Measurements from ENCODE around the gene ZNF407. TPM values are rescaled to one million over a fixed set of nuclear protein-coding genes. Genes with fewer than 3 reads are reported as not detected.

Gene ZNF407
- total RNA-seq, 1 donor from 2014 or later: 15.1 TPM

DNA sequence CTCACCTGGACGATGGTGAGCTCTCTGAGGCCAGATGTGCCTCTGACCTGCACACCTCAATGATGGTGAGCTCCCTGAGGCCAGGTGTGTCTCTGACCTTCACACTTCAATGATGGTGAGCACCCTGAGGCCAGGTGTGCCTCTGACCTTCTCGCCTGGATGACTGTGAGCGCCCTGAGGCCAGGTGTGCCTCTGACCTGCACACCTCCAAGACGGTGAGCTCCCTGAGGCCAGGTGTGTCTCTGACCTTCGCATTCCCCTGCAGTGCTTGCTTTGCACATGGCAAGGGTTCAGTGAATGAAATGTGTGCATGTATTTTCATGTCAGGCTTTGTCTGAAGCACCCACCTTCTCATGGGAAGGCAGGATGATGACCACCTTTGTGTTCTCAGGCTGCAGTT, 515.8 kb downstream of the ZNF407 start:
- no peak overlapping the region for H3K9ac ChIP-seq (ENCODE audit: low read depth in 1 of 3, low read length in 3 of 3)
- H3K27ac ChIP-seq (ENCODE audit: low read depth, low read length): no peak overlapping the region
- H3K9me3 ChIP-seq (ENCODE audit: control insufficient read depth in 3 of 3, low read length in 3 of 3): no peaks in the 10 kb centered on the region
- no peaks in the 10 kb centered on the region for H3K4me1 ChIP-seq (ENCODE audit: control insufficient read depth in 3 of 3, insufficient read depth in 3 of 3, low read length in 3 of 3)
- H3K27me3 ChIP-seq (ENCODE audit: control insufficient read depth in 3 of 3, insufficient read depth in 3 of 3, low read length in 3 of 3): peaks cover 6 to 17% (median 10%) of the 10 kb centered on the region in 3 donors
- no peaks in the 10 kb centered on the region for H3K36me3 ChIP-seq (ENCODE audit: control insufficient read depth in 3 of 3, insufficient read depth in 3 of 3, low read length in 3 of 3)
- no peak overlapping the region for H3K4me3 ChIP-seq (ENCODE audit: low read length in 3 of 3)

- Histone ChIP-seq H3K27ac (ENCODE audit: low read depth, low read length) (no peak overlapping the region), H3K4me3 (ENCODE audit: low read length in 3 of 3) (no peak overlapping the region), H3K36me3 (ENCODE audit: control insufficient read depth in 3 of 3, insufficient read depth in 3 of 3, low read length in 3 of 3) (no peaks in the 10 kb centered on the region), H3K9ac (ENCODE audit: low read depth in 1 of 3, low read length in 3 of 3) (no peak overlapping the region), H3K27me3 (ENCODE audit: control insufficient read depth in 3 of 3, insufficient read depth in 3 of 3, low read length in 3 of 3) (peaks cover 6 to 17% (median 10%) of the 10 kb centered on the region in 3 donors), H3K4me1 (ENCODE audit: control insufficient read depth in 3 of 3, insufficient read depth in 3 of 3, low read length in 3 of 3) (no peaks in the 10 kb centered on the region), H3K9me3 (ENCODE audit: control insufficient read depth in 3 of 3, low read length in 3 of 3) (no peaks in the 10 kb centered on the region)
Measured at GRCh38 chr18:75114231-75114764, 516.6 kb downstream of the ZNF407 start.

Other genes with a start within 250 kb of the ZNF407 start
- gene DIPK1C, start 140.6 kb upstream of the ZNF407 start, total RNA-seq: 5.2 TPM
- gene CNDP2, start 101.5 kb upstream of the ZNF407 start, total RNA-seq: 25.6 TPM
- gene CNDP1, start 63.4 kb upstream of the ZNF407 start, total RNA-seq: not detected

Data from skeletal muscle tissue (tissue), 4 donors.